H9 (cell line): ENCODE results near the gene DUS2. TPM values are rescaled to one million over a fixed set of nuclear protein-coding genes. Genes with fewer than 3 reads are reported as not detected.

Source experiments
- DNase-seq: peaks from one replicate; pipeline ENCODE4 v3.0.0-alpha.2; 2017
- H2AFZ ChIP-seq: one replicate; pipeline ENCODE4 v1.6.1; 2013; ENCODE audit warnings: mild to moderate bottlenecking, low read length, control low read depth, moderate library complexity
- H2AK5ac ChIP-seq: 2 replicates; pipeline ENCODE4 v1.6.1; 2013; ENCODE audit warnings: low read length, control low read depth, mixed read lengths; ENCODE audit not compliant: insufficient read length
- H2BK120ac ChIP-seq: one replicate; pipeline ENCODE4 v1.6.1; 2013; ENCODE audit warnings: low read depth, mild to moderate bottlenecking, low read length, control low read depth, inconsistent platforms; ENCODE audit not compliant: poor library complexity, severe bottlenecking
- H2BK12ac ChIP-seq: 2 replicates; pipeline ENCODE4 v1.6.1; 2013; ENCODE audit warnings: low read length, control low read depth, mixed read lengths, low read depth; ENCODE audit not compliant: insufficient read length
- H2BK15ac ChIP-seq: 2 replicates; pipeline ENCODE4 v1.6.1; 2013; ENCODE audit warnings: low read depth, low read length, control low read depth
- H2BK20ac ChIP-seq: one replicate; pipeline ENCODE4 v1.6.1; 2013; ENCODE audit warnings: low read depth, mild to moderate bottlenecking, low read length, control low read depth, inconsistent platforms; ENCODE audit not compliant: poor library complexity, severe bottlenecking
- H2BK5ac ChIP-seq: 2 replicates; pipeline ENCODE4 v1.6.1; 2013; ENCODE audit warnings: low read length, control low read depth, mixed read lengths; ENCODE audit not compliant: insufficient read length
- H3K14ac ChIP-seq: 2 replicates; pipeline ENCODE4 v1.6.1; 2013; ENCODE audit warnings: low read length, control low read depth; ENCODE audit not compliant: insufficient read depth
- H3K18ac ChIP-seq: 2 replicates; pipeline ENCODE4 v1.6.1; 2013; ENCODE audit warnings: low read depth, mild to moderate bottlenecking, mixed read lengths, low read length, control low read depth; ENCODE audit not compliant: insufficient read length
- H3K23ac ChIP-seq: 2 replicates; pipeline ENCODE4 v1.6.1; 2013; ENCODE audit warnings: low read length, control low read depth, mixed read lengths, low read depth; ENCODE audit not compliant: insufficient read length
- H3K23me2 ChIP-seq: 2 replicates; pipeline ENCODE4 v1.6.1; 2013; ENCODE audit warnings: low read depth, mild to moderate bottlenecking, mixed read lengths, low read length, control low read depth; ENCODE audit not compliant: insufficient read length, poor library complexity, severe bottlenecking
- H3K27ac ChIP-seq: 2 replicates; pipeline ENCODE4 v1.5.1; 2013; ENCODE audit warnings: low read length, control low read depth, mixed read lengths, low read depth; ENCODE audit not compliant: insufficient read length
- H3K27me3 ChIP-seq: 2 replicates; pipeline ENCODE4 v1.6.1; 2013; ENCODE audit warnings: low read length, control low read depth, inconsistent platforms; ENCODE audit not compliant: insufficient read depth
- H3K4ac ChIP-seq: 2 replicates; pipeline ENCODE4 v1.6.1; 2013; ENCODE audit warnings: low read depth, mild to moderate bottlenecking, control low read depth, inconsistent platforms, low read length, moderate library complexity
- H3K4me1 ChIP-seq: 2 replicates; pipeline ENCODE4 v1.6.1; 2013; ENCODE audit warnings: low read length, control low read depth, inconsistent platforms; ENCODE audit not compliant: insufficient read depth
- H3K4me2 ChIP-seq: 2 replicates; pipeline ENCODE4 v1.6.1; 2013; ENCODE audit warnings: low read length, control low read depth, mixed read lengths; ENCODE audit not compliant: insufficient read length, insufficient read depth
- H3K56ac ChIP-seq: 2 replicates; pipeline ENCODE4 v1.6.1; 2013; ENCODE audit warnings: low read depth, mild to moderate bottlenecking, mixed read lengths, low read length, control low read depth; ENCODE audit not compliant: insufficient read length
- H3K79me1 ChIP-seq: 2 replicates; pipeline ENCODE4 v1.6.1; 2013; ENCODE audit warnings: low read depth, mild to moderate bottlenecking, moderate library complexity, low read length, control low read depth, inconsistent platforms; ENCODE audit not compliant: insufficient read depth, poor library complexity, severe bottlenecking
- H3K79me2 ChIP-seq: 2 replicates; pipeline ENCODE4 v1.6.1; 2013; ENCODE audit warnings: low read length, control low read depth, inconsistent platforms; ENCODE audit not compliant: insufficient read depth
- H3K9ac ChIP-seq: 2 replicates; pipeline ENCODE4 v1.6.1; 2013; ENCODE audit warnings: low read length, control low read depth, mixed read lengths; ENCODE audit not compliant: insufficient read length; ENCODE audit errors: extremely low read depth
- H3K9me3 ChIP-seq: one replicate; pipeline ENCODE4 v1.6.1; 2013; ENCODE audit warnings: low read depth, low read length, inconsistent platforms; ENCODE audit not compliant: control insufficient read depth
- H3T11ph ChIP-seq: one replicate; pipeline ENCODE4 v1.6.1; 2013; ENCODE audit warnings: mild to moderate bottlenecking, low read length, control low read depth, inconsistent platforms
- H4K20me1 ChIP-seq: one replicate; pipeline ENCODE4 v1.6.1; 2013; ENCODE audit not compliant: control insufficient read depth, insufficient read length, insufficient read depth
- H4K5ac ChIP-seq: 2 replicates; pipeline ENCODE4 v1.6.1; 2013; ENCODE audit warnings: low read depth, mild to moderate bottlenecking, mixed read lengths, low read length, control low read depth; ENCODE audit not compliant: insufficient read length
- H4K8ac ChIP-seq: replicated peaks from 2 replicates; pipeline ENCODE4 v1.6.1; 2013; ENCODE audit warnings: low read length, control low read depth, mixed read lengths, low read depth; ENCODE audit not compliant: insufficient read length
- H4K91ac ChIP-seq: 2 replicates; pipeline ENCODE4 v1.6.1; 2013; ENCODE audit warnings: low read depth, mild to moderate bottlenecking, moderate library complexity, mixed read lengths, low read length, control low read depth; ENCODE audit not compliant: insufficient read length
- H3K27ac Mint-ChIP-seq, 3 experiments: 2 replicates in 2 of 3; 3 replicates in 1 of 3; pipeline ENCODE4 v1.8.0; 2020 to 2021; ENCODE audit warnings: mixed read lengths in 3 of 3, mild to moderate bottlenecking in 1 of 3, moderate library complexity in 1 of 3
- H3K27me3 Mint-ChIP-seq: 2 replicates; pipeline ENCODE4 v1.8.0; 2021; ENCODE audit warnings: low read depth, mild to moderate bottlenecking, moderate library complexity, mixed read lengths
- H3K36me3 Mint-ChIP-seq, 3 experiments: 2 replicates in 2 of 3; 3 replicates in 1 of 3; pipeline ENCODE4 v1.8.0; 2020 to 2021; ENCODE audit warnings: low read depth in 3 of 3, mixed read lengths in 3 of 3; ENCODE audit not compliant: insufficient read depth in 1 of 3
- H3K4me1 Mint-ChIP-seq, 2 experiments: 2 replicates each; pipeline ENCODE4 v1.8.0; 2020; ENCODE audit warnings: mixed read lengths in 2 of 2
- H3K4me3 Mint-ChIP-seq, 2 experiments: 2 replicates in 1 of 2; 3 replicates in 1 of 2; pipeline ENCODE4 v1.8.0; 2020 to 2021; ENCODE audit warnings: mild to moderate bottlenecking in 2 of 2, mixed read lengths in 2 of 2, moderate library complexity in 1 of 2
- H3K9me3 Mint-ChIP-seq, 2 experiments: 2 replicates in 1 of 2; 3 replicates in 1 of 2; pipeline ENCODE4 v1.8.0; 2020; ENCODE audit warnings: mild to moderate bottlenecking in 2 of 2, mixed read lengths in 2 of 2, moderate library complexity in 1 of 2
- CTCF ChIP-seq: fragments of 200-600 bp; sonication (generic); conservative IDR thresholded peaks from 3 replicates; pipeline ENCODE4 v1.8.0; 2021; ENCODE audit warnings: antibody characterized with exemption, mild to moderate bottlenecking
- WGBS: extraction: QIAGEN DNeasy Blood & Tissue Kit; methylation state at CpG from one replicate; pipeline ENCODE4 v1.1.7; 2013; ENCODE audit warnings: missing lambda C conversion rate, low lambda C conversion rate, mixed read lengths; ENCODE audit not compliant: insufficient read length; ENCODE audit errors: extremely low coverage; 5-methylcytosine and 5-hydroxymethylcytosine counted together
- total RNA-seq: library from RNA; stranded (reverse); gene quantifications from 2 replicates; pipeline ENCODE4 v1.2.1, GENCODE V29; 2021

The DUS2 gene
- total RNA-seq, 1 experiment from 2014 or later: 28.5 TPM

GRCh38 chr16:68065716-68066305 lies 42.7 kb downstream of the DUS2 start:
- Histone ChIP-seq H3K56ac (no peak overlapping the region), H3K14ac (no peak overlapping the region), H4K91ac (no peak overlapping the region), H2BK120ac (no peak overlapping the region), H3T11ph (no peak overlapping the region), H2AFZ (no peak overlapping the region), H3K4me1 (no peaks in the 10 kb centered on the region), H3K79me1 (no peaks in the 10 kb centered on the region), H2BK12ac (no peak overlapping the region), H3K27me3 (no peaks in the 10 kb centered on the region), H4K20me1 (no peaks in the 10 kb centered on the region), H3K4me2 (no peak overlapping the region), H3K79me2 (no peaks in the 10 kb centered on the region), H3K9ac (no peak overlapping the region), H4K5ac (no peak overlapping the region), H2BK20ac (no peak overlapping the region), H3K4ac (no peak overlapping the region), H3K18ac (no peak overlapping the region), H3K23ac (no peak overlapping the region), H3K9me3 (no peaks in the 10 kb centered on the region), H2AK5ac (no peak overlapping the region), H2BK5ac (no peak overlapping the region), H2BK15ac (no peak overlapping the region), H4K8ac (no peak overlapping the region), H3K23me2 (no peaks in the 10 kb centered on the region), H3K27ac (no peak overlapping the region)
- Mint-ChIP-seq H3K27me3 (no peaks in the 10 kb centered on the region), H3K36me3 (peaks cover 5 to 40% (median 21%) of the 10 kb centered on the region in 3 experiments; a peak in 6 of 7 replicates), H3K4me1 (no peaks in the 10 kb centered on the region), H3K9me3 (no peaks in the 10 kb centered on the region), H3K27ac (no peak overlapping the region; a peak in 1 of 7 replicates), H3K4me3 (no peak overlapping the region)
- TF ChIP-seq CTCF: no peak
- DNase-seq: no peak
- WGBS: no CpG with 5 or more reads among the region's 6 CpGs
